NCI-H1105 (cell line): ENCODE results near the gene ZNF14.
"Not testable (repeated sequence)": the region's sequence is repeated elsewhere in the genome, so short reads cannot be mapped to it uniquely, and the experiment has no call there.

ENCODE experiments used
- DNase-seq: peaks from one replicate; lab custom pipeline; 2025; lab: John Stamatoyannopoulos, UW

The ZNF14 gene

GRCh38 chr19:19687090-19687489 lies 45.8 kb downstream of the ZNF14 start:
- DNase-seq, result no peak

DNA sequence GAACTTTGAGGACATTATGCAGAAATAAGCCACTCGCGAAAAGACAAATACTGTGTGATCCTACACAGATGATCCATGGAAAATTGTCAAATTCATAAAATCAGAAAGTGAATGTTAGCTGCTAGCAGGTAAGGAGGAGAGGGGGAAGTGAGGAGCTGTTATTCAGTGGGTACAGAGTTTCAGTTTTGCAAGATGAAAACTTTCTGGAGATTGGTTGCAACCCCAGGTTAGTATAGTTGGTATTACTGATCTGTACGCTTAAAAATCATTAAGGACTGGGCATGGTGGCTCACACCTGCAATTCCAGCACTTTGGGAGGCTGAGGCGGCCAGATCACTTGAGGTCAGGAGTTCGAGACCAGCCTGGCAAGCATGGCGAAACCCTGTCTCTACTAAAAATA lies 46.3 kb downstream of the ZNF14 start:
- no peak for DNase-seq

DNA sequence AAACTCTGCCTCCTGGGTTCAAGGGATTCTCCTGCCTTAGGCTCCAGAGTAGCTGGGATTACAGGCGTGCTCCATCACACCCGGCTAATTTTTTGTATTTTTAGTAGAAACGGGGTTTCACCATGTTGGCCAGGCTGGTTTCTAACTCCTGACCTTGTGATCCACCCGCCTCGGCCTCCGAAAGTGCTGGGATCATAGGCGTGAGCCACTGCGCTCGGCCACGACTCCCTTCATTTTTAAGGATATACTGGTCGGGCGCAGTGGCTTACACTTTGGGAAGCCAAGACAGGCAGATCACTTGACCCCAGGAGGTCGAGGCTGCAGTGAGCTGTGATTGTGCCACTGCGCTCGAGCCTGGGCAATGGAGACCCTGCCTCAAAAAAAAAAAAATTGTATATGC lies 46.8 kb downstream of the ZNF14 start:
- not testable (repeated sequence) for DNase-seq

- DNase-seq, result no peak
Measured at GRCh38 chr19:19679176-19680073, 53.5 kb downstream of the ZNF14 start.

DNA sequence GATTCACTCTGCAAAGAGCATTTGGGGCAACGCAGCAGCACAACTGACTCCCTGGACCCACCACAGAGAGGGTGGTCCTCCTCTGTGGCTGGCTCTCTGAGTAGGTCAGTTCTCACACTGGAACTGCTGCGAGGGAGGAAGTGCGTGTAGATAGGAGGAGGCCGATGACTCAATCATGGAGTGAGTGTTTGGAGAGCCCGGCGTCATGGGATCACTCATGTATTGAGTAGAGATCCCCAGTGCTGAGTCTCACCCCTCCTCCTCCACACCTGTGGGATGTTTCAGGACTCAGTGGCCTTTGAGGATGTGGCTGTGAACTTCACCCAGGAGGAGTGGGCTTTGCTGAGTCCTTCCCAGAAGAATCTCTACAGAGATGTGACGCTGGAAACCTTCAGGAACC lies 55.3 kb downstream of the ZNF14 start:
- DNase-seq, result no peak

DNA sequence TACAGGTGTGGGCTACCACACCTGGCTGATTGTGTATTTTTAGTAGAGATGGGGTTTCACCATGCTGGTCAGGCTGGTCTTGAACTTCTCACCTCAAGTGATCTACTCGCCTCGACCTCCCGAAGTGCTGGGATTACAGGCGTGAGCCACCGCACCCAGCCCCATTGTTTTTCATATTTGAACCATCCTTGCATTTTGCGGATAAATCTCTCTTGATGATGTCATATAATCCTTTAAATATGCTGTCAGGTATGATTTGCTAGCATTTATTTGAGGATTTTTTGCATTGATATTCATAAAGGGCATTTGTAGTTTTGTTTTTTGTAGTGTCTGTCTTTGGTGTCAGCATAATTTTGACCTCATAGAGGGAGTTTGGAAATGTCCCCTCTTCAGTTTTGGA lies 58.6 kb downstream of the ZNF14 start:
- DNase-seq, result no peak

DNA sequence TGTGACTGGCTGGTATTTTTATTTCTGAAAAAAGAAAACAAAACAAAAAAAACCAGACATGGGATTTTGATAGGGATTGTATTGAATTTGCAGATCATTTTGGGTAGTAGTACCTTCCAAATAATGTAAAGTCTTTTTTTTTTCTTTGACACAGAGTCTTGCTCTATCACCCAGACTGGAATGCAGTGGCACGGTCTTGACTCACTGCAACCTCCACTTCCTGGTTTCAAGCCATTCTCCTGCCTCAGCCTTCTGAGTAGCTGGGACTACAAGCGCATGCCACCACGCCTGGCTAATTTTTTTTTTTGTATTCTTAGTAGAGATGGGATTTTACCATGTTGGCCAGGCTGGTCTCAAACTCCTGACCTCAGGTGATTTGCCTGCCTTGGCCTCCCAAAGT lies 60.1 kb downstream of the ZNF14 start:
- no peak for DNase-seq

DNA sequence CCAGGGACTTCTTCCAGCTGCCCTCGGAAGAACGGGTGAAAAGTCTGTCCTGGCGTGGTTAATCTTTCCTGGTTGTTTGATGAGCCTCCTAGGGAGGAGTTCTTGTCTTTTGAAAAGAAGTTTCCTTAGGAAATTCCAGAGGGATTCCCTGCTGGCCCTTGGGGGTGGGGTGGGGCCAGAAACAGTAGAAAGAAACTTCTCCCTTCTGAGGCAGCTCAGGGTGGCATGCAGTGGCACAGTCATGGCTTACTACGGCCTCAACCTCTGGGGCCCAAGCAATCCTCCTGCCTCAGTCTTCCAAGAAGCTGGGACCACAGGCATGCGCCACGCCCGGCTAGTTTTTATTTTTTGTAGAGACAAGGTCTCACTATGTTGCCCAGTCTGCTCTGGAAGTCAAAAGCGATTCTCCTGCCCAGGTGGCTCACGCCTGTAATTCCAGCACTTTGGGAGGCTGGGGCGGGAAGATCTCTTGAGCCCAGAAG lies 62.8 kb downstream of the ZNF14 start:
- DNase-seq, result no peak

GRCh38 chr19:19668230-19669012 lies 64.5 kb downstream of the ZNF14 start, which contains the start of gene ZNF101:
Gene ZNF101 (plus strand): TSS chr19:19668839. CDS start chr19:19668964, 125 bp downstream.
- DNase-seq, result peak; percentile 95

GRCh38 chr19:19665420-19665948 lies 67.4 kb downstream of the ZNF14 start:
- DNase-seq, result not testable (repeated sequence)

DNA sequence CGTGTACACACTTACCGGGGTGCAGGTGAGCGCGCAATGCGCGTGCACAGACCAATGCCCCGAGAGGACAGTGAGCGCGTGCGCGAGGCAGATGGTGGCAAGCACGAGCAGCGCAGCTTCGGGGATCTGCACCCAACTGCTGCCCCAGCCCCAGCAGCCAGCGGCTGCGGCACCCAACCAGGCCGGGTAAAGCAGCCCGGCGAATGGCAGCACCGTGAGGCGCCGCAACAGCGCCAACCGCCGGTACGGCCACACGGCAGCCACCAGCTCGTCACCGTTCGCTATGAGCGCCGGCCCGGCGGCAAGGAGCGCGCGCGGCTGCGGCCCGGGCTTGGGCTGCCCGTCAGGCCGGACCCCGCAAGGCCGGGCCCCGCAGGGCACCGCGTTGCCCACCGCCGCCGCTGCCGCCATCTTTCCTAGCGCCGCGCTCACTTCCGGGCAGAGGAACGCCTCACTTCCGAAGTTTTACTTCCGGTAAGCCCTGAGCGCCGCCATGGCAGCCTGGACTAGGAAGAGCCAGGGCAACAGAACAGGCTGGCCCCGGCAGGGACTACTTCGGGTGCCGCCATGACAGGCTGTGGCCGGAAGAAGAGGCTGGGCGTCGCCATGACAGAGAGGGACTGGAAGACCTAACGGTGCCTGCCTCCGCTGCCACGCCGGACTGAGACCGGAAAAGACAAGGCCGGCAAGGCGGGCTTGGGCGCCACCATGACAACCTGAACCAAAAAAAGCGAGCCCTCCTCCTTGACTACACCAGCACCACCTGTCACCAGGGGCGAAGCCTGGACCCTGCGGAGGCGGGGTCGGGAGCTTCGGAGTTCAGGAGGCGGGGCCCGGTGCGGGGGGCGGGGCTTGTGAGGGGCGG lies 69.4 kb downstream of the ZNF14 start, which contains the start of gene ATP13A1:
TSS of gene ATP13A1 (minus strand) at position 421 of the 865 bp plus-strand sequence. CDS start at position 411, 10 bp downstream.
- peak; percentile 99 for DNase-seq

- no peak for DNase-seq
Measured at GRCh38 chr19:19662871-19663255, 70.0 kb downstream of the ZNF14 start.

DNA sequence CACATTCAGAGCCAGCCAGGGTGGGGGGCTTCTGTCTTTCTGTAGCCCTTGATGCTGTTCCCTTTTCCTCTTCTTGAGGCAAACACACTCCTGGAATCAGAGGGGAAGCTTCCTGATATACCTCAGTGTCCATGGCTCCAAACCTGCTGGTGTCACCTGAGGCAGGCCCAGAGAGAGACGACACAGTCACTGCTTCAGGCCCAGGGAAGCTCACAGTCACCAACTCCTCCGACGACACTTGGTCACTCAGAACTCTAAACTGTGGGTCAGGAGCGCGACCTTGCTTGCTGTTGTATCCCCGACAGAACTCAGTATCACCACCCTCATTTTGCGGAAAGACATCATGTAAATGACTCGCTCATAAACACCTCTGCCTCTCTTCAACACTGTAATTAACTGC lies 70.6 kb downstream of the ZNF14 start:
- DNase-seq, result no peak

DNA sequence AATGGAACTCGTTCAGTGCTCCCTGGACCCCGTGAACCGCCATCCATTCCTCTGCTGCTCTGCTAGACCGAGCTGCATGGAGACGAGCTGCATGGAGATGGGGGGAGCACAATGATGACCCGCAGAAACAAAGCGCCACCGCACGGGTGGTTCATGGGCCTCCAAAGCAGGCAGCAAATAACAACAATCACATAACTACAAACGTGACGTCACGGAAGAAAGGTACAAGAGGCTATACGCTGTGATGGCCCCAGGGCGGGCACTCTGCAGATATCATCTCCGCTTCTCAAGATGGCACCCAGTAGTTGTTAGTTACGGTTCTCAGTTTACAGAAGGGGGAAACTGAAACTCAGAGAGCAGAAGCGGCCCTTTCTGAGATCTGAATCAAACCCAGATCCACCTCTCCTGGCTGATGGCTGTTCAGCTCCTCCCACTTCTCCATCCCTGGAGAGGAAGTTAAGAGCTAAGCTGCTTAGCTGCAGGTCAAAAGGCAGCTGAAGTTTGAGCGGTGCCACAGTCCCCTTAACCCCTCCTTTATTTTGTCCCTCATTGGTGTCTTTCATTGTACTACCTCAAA lies 71.1 kb downstream of the ZNF14 start:
- DNase-seq, result no peak

DNA sequence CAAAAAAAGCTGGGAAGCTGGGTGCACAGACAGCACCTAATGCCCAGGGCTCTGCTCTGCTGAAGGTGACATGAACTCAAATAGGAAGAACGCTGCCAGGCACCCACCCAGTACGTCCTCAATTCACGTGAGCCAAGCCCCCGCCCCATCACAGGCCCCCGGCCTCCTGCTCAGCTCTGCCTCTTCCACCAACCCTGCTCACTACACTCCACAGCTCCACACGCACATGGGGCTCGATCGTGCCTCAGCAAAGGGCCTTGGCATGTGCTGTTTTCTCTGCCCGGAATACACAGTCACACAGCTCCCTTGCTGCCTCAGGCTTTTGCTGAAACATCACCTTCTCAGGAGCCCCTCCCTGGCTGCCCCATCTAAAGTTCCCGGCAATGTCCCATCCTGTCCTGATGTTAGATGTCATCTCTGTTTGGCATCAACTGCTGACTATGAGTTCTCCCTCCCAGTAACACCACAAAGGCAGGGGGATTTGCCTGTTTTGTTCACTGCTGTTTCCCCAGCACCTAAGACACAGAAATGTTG lies 71.7 kb downstream of the ZNF14 start:
- DNase-seq, result no peak
